Cardiac muscle cell (in vitro differentiated cells and primary cell): Measurements from ENCODE around the gene AP3D1. TPM values are rescaled to one million over a fixed set of nuclear protein-coding genes. Genes with fewer than 3 reads are reported as not detected.
"Not testable (repeated sequence)": the region's sequence is repeated elsewhere in the genome, so short reads cannot be mapped to it uniquely, and the experiment has no call there.

Experiments
- DNase-seq, 2 donors: peaks; one replicate each; pipeline versions ENCODE4 v3.0.0 to v3.0.0-alpha.2; 2010 to 2017; ENCODE audit warnings: low read depth in 1 of 2, low spot score in 1 of 2
- H3K27ac ChIP-seq: fragments of 200-600 bp; sonication (generic); 2 replicates; pipeline ENCODE4 v1.5.1; 2016
- H3K27me3 ChIP-seq: fragments of 200-600 bp; sonication (generic); 2 replicates; pipeline ENCODE4 v1.6.0; 2016; ENCODE audit warnings: control low read depth
- H3K36me3 ChIP-seq: fragments of 200-600 bp; sonication (generic); 2 replicates; pipeline ENCODE4 v1.5.1; 2016; ENCODE audit warnings: control low read depth
- H3K4me1 ChIP-seq: fragments of 200-600 bp; sonication (generic); 2 replicates; pipeline ENCODE4 v1.8.1; 2017; ENCODE audit warnings: low read depth, mild to moderate bottlenecking, mixed run types
- H3K4me3 ChIP-seq: fragments of 200-600 bp; sonication (generic); 2 replicates; pipeline ENCODE4 v1.5.1; 2016; ENCODE audit warnings: mild to moderate bottlenecking
- H3K9me3 ChIP-seq: fragments of 200-600 bp; sonication (generic); 2 replicates; pipeline ENCODE4 v1.5.1; 2017; ENCODE audit warnings: low read depth, mild to moderate bottlenecking, control low read depth
- polyA plus RNA-seq: library from polyadenylated mRNA; unstranded; fragments of >200 nt; fragmentation: Nextera tagmentation; extraction: Ambion mirVana; gene quantifications from 2 replicates; pipeline ENCODE4 v1.2.1, GENCODE V29; 2016
- total RNA-seq: library from RNA; depleted of rRNA; stranded (reverse); fragments of >200 nt; gene quantifications from 2 replicates; pipeline ENCODE4 v1.2.3, GENCODE V29; 2016
- TF ChIP-seq, protein P1 (sequence below): IDR thresholded peaks from 2 replicates; pipeline ENCODE4 v1.5.1; 2012; ENCODE audit warnings: low read depth, mild to moderate bottlenecking, low read length

AP3D1 gene
- total and polyA plus RNA-seq, 2 experiments from 2014 or later, result 115 to 125 TPM

DNA sequence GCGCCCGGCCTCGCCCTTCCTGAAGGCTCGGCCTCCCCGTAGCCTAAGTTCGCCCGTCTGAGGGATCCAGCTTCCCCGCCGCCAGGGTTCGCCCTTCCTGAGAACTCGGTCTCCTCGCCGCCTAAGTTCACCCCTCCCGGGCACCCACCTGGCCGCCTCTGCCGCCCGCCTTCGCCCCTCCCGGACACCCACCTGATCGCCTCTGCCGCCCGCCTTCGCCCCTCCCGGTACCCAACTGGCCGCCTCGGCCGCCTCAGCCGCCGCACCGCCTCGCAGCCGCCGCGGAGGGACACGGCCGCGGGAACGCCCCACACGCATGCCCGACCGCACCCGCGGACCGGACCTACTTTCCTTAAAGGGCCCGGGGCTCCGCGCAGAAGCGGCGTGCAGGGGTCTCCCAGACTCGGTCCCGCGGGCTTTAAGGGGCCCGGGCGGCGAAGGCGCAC, 55.3 kb downstream of the AP3D1 start, which contains the start of gene MOB3A:
MOB3A (minus strand) TSS at position 293 of the 446 bp plus-strand sequence. CDS start 17,766 bp downstream, outside the sequence.
- TF ChIP-seq, protein P1, sequence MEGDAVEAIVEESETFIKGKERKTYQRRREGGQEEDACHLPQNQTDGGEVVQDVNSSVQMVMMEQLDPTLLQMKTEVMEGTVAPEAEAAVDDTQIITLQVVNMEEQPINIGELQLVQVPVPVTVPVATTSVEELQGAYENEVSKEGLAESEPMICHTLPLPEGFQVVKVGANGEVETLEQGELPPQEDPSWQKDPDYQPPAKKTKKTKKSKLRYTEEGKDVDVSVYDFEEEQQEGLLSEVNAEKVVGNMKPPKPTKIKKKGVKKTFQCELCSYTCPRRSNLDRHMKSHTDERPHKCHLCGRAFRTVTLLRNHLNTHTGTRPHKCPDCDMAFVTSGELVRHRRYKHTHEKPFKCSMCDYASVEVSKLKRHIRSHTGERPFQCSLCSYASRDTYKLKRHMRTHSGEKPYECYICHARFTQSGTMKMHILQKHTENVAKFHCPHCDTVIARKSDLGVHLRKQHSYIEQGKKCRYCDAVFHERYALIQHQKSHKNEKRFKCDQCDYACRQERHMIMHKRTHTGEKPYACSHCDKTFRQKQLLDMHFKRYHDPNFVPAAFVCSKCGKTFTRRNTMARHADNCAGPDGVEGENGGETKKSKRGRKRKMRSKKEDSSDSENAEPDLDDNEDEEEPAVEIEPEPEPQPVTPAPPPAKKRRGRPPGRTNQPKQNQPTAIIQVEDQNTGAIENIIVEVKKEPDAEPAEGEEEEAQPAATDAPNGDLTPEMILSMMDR, result peak; percentile 49
- H3K9me3 ChIP-seq, result no peaks in the 10 kb centered on the region
- peak within 1 kb of the TSS; percentile 83 for H3K27ac ChIP-seq
- H3K4me3 ChIP-seq, result peak within 1 kb of the TSS; percentile 53
- peak; percentile 90 to 96 for DNase-seq
- H3K36me3 ChIP-seq, result no peaks in the 10 kb centered on the region
- peaks cover 4% of the 10 kb centered on the region for H3K4me1 ChIP-seq
- no peaks in the 10 kb centered on the region for H3K27me3 ChIP-seq

DNA sequence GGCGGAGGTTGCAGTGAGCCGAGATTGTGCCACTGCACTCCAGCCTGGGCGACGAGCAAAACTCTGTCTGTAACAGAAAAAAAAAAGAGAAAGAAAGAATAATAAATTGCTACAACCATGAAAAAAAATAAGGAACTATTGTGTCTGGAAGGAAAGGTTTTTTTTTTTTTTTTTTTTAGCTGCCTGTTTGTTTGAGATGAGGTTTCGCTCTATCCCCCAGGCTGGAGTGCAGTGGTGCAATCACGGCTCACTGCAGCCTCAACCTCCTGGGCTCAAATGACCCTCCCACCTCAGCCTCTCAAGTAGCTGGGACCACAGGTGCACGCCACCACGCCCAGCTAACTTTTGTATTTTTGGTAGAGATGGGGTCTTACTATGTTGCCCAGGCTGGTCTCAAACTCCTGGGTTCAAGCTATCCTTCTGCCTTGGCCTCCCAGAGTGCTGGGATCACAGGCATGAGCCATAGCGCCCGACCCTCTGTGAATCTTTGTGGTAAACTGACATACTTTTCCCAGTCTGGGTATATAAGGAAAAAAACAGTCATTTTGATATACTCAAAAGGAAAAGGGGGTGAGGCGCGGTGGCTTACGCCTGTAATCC, 59.3 kb downstream of the AP3D1 start:
- H3K9me3 ChIP-seq, H3K4me1 ChIP-seq, H3K36me3 ChIP-seq, H3K27me3 ChIP-seq, H3K4me3 ChIP-seq, H3K27ac ChIP-seq, DNase-seq: not testable (repeated sequence)

DNA sequence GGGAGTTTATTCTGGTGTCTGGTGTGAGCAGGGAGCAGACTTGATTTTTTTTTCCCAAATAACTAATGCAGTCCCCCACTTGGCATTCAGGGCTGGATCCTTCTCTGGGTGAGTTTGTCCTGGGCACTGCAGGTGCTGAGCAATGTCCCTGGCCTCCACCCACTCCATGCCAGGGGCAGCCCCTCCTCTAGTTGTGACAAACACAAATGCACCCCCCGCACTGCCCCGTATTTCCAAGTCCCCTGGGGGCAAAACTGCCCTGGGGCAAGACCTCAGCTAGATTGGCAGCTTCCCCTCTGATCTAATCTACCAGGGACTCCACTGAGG, 61.7 kb downstream of the AP3D1 start:
- H3K27ac ChIP-seq, result no peak overlapping the region

DNA sequence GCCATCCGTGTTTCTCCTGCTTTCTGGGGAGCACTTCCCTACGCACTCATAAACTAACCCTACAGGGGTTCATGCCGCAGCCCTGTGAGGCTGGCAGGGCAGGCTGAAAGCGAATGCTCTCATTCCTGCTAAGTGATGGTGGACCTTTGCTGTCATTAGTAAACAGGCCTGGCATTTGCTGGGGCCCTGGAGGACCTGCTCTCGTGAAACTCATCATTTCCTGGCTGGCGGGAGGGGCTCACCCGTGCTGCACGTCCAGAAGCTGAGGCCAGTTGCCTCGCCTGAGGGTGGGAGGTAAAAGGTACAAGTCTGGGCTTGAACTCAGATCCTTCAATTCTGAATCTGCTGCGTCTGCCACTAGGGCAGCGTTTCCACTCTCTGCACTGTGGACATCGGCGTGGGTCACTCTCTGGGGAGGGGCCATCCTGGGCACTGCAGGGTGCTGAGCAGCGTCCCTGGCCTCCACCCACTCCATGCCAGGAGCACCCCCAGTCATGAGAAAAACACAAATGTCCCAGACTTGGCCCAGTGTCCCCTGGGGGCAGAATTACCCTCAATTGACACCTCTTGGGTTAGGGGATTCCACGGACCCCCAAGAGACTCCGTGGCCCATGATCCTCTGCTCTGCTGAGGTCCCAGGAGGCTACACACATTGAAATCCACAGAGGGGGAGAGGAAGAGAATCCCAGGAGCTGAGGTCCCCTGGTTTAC, 62.2 kb downstream of the AP3D1 start:
- Histone ChIP-seq H3K9me3 (no peaks in the 10 kb centered on the region), H3K36me3 (no peaks in the 10 kb centered on the region), H3K4me1 (no peaks in the 10 kb centered on the region), H3K27ac (peak overlapping the region; percentile 34), H3K27me3 (no peaks in the 10 kb centered on the region), H3K4me3 (no peak overlapping the region)
- TF ChIP-seq, protein P1, result no peak
- no peak for DNase-seq

More for the DNA sequence above, 61.7 kb downstream of the AP3D1 start:
- H3K9me3 ChIP-seq, result no peaks in the 10 kb centered on the region
- no peaks in the 10 kb centered on the region for H3K36me3 ChIP-seq
- H3K4me1 ChIP-seq, result no peaks in the 10 kb centered on the region
- H3K4me3 ChIP-seq, result no peak overlapping the region
- H3K27me3 ChIP-seq, result no peaks in the 10 kb centered on the region
- no peak for DNase-seq
- TF ChIP-seq, protein P1, result no peak

DNA sequence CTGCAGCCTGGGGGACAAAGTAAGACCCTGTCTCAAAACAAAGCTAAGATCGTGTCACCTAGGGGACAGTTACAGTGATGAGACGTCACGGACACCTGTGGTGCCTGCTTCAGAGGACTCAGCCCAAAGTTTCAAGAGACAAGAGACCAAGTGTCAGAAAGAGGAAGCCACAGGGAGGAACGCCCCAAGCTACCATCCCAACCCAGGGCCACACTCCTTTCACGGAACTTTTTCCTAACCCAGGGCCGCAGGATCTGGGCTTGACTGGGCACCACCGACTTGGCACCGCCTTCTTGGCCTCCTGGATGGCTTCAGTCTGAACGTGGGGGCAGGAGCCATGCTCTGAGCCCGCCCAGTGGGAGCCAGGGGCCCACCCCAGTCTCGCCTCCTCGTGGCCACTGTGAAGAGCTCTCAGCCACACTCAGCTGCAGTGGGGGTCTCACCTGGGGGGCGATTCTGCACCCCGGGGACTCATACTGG, 63.7 kb downstream of the AP3D1 start:
- Histone ChIP-seq H3K9me3 (no peaks in the 10 kb centered on the region), H3K27me3 (no peaks in the 10 kb centered on the region), H3K36me3 (no peaks in the 10 kb centered on the region), H3K4me3 (no peak overlapping the region), H3K4me1 (no peaks in the 10 kb centered on the region), H3K27ac (no peak overlapping the region)
- TF ChIP-seq, protein P1, result no peak
- no peak for DNase-seq

DNA sequence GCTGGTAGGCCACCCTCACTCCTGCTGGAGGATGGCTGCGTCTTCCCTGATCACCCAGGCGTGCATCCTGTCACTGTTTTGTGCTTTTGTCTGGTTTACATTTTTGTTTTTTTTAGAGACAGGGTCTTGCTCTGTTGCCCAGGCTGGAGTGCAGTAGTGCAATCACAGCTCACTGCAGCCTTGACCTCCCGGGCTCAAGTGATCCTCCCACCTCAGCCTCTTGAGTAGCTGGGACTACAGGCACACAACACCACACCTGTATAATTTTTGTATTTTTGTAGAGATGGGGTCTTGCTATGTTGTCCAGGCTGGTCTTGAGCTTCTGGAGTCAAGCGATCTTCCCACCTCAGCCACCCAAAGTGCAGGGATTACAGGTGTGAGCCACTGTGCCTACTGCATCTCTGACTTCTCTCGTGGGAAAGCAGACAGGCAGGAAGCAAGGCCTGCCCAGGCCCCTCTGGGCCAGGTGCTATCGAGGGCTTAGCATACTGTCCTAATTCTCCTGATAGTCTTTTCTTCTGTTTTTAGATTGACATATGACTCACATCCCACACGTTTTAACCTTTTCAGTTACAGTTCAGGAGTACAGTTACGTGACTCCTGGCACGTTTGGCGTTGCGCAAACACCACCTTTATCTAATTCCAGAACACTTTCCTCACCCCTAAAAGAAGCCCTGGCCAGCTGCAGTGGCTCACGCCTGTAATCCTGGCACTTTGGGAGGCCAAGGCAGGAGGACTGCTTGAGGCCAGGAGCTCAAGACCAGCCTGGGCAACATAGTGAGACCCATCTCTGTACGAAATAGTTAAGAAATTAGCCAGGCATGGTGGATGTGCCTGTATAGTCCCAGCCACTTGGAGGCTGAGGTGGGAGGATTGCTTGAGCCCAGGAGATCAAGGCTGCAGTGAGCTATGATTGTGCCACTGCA, 64.4 kb downstream of the AP3D1 start:
- not testable (repeated sequence) for H3K27ac ChIP-seq, H3K36me3 ChIP-seq, H3K4me1 ChIP-seq, H3K4me3 ChIP-seq, H3K27me3 ChIP-seq, H3K9me3 ChIP-seq
- peak in 1 of 2 donors; percentile 61 for DNase-seq
